SW480 (cell line): ENCODE results near the gene SEC31B.
A peak's percentile ranks its signal among the peaks of the same experiment; 100 is the strongest.

ENCODE experiments used
- DNase-seq: peaks from one replicate; pipeline ENCODE4 v3.0.0-alpha.2; 2016; ENCODE audit warnings: low spot score

Gene SEC31B

DNA sequence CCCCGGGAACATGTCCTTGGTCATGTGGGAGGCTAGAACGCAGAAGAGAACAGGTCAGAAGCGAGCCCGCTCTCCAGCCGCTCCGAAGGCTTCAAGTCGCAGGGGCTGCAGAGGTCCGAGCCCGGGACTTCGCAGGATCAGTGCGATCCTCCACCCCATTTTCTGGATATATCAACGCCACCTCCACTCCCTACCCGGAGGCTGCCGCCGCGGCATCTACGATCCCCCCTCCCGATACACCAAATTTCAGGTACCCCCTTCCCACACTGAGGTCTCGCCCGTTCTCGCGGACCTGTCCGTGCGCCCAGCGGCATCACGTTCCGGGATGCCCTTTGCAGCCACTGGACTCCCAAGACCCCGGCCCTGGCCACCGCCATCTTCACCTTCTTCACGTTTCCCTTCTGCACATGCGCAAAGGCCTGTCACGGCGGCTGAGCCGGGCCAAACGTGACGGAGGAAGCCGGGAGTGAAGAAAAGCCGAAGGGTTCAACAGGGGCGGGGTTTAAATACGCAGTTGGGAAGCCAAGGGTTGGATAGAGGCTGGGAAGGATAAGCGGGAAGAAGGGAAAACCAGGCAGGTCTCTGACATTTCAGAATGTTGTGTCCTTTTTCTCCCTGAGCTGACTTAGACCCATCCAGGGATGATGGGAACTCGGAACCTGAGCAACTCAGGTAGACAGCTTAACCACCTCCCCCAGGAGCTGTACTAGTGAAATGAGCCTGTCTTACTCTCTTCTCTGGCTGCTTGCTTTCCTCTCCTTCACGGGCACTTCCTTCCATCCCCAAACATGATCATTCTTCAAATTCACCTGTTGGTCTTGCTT, 10.0 kb upstream of the SEC31B start, which contains the start of gene NDUFB8:
TSS of gene NDUFB8 (minus strand) at position 397 of the 824 bp plus-strand sequence. CDS start at position 377, 20 bp downstream.
- peak; percentile 33 for DNase-seq

DNA sequence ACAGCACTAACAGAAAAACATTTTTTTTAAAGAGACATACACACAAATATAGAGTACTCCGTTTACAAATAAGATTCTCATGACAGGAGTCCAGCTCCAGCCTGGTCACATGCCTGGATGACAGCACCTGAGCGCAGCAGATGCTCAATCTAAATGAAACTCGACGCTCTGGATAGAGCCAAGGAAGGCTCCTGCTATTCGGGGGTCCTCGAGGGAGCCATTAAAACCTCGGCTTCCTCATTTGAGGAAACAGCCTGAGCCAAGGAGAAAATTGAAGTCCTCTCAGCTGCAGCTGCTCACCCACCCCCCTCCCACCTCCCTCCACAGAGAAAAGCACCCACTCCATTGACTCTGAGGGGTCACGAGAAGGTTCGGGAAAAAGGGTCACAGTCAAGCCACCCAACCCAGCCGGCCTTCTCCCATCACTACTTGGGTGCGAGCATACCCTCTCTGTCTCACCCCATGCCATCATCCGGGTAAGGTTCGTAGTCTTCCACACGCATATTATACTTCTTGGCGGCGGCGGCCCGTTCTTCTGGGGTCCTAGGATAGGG, 9.3 kb upstream of the SEC31B start:
- no peak for DNase-seq

GRCh38 chr10:100528123-100528886, 8.6 kb upstream of the SEC31B start:
- DNase-seq, result no peak

- DNase-seq, result no peak
These were observed 5.0 kb upstream of the SEC31B start for GRCh38 chr10:100524638-100525037.

- no peak for DNase-seq
These were observed 4.5 kb upstream of the SEC31B start for GRCh38 chr10:100524206-100524605.

DNA sequence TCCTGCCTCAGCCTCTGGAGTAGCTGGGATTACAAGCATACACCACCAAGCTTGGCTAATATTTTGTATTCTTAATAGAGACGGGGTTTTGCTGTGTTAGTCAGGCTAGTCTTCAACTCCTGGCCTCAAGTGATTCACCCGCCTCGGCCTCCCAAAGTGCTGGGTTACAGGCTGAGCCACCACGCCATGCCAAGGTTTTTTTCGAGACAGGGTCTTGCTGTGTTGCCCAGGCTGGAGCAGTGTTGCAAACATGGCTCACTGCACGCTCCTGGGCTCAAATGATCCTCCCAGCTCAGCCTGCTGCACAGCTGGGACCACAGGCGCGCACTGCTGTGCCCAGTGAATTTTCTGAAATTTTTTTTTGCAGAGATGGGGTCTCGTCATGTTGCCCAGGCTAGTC, 3.3 kb upstream of the SEC31B start:
- no peak for DNase-seq

DNA sequence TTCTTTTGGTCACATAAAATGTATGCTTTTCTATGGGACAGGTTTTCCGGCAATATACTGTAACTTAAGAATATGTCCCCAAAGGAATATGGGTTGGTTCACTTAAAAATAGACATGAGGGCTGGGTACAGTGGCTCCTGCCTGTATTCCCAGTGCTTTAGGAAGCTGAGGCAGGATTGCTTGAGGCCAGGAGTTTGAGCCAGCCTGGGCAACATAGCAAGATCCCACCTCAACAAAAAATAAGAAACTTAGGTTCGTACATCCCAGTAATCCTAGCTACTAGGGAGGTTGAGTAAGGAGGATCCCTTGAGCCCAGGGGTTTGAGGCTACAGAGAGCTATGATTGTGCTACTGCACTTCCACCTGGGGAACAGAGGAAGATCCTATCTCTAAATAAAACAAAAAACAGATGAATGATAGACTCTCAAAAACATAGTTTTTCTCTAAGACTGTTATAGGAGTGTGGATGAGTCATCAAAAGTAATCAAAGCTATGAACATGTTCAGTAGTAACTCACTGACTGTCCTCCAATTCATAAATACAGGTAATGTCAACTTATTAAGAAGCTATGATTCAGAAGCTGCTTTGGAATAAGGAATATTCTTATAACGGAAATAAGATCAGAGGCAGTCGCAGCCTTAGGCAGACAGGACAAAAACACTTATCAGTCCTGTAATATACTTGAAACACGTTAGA, 2.6 kb upstream of the SEC31B start:
- DNase-seq, result no peak

- DNase-seq, result no peak
These were observed 1.1 kb upstream of the SEC31B start for GRCh38 chr10:100520811-100521210.

GRCh38 chr10:100518761-100519241, 860 bp downstream of the SEC31B start:
- peak; percentile 66 for DNase-seq

DNA sequence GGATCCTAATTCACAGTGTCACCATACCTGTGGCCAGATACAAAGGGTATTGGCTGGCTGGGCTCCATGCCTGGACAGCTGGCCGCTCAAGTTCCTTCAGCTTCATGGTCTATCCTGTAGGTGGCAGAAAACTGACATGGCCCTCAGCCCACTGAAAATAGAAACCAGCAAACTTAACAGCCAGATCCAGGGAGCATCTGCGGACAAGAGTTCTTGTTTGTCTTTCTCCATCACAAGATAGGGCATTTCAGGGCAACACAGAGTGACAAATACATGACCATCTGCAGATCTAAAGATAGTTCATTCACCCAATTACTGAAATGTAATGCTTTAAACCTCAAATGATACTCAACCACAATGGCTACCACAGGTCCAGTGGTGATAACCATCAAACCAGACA, 2.8 kb downstream of the SEC31B start:
- DNase-seq, result peak; percentile 14

GRCh38 chr10:100515612-100516011, 4.0 kb downstream of the SEC31B start:
- DNase-seq, result no peak

DNA sequence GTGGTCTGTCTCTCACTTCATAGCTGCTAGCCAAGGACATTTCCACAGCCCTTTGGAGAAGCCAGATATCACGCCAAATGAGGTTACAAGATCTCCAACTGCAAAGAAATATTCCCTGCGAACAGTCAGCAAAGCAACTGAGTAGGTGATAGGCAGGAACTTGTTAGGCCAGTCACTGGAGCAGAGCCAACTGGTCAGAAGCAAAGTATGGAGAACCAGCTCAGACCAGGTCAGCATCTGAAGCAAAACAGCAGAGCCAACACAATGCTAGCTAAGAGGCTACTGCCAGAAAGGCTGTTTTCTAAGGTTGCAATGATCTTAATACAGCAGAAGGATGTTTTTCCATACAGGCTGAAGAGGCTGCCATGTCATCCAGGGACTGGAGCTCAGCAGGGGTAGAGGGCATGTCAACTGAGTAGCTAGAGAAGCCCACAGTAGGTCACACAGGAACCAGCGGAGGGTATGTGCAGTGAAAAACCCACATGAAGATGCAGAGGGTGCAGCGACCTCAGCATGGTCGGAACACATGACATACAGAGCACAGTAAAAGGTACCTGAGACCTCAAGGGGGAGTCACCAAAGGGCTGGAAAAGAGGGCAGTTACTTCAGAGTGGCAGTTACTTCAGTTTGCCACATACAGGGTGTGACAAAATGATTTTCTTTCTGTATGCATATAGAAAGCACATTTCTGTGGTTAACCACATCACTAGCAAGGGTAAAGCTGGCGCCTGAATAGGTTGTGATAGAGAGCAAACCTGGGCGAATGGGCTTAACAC, 8.9 kb downstream of the SEC31B start:
- DNase-seq, result peak; percentile 95

- no peak for DNase-seq
These were observed 10.3 kb downstream of the SEC31B start for GRCh38 chr10:100509241-100509840.

GRCh38 chr10:100508691-100509150, 10.9 kb downstream of the SEC31B start:
- DNase-seq, result peak; percentile 58

DNA sequence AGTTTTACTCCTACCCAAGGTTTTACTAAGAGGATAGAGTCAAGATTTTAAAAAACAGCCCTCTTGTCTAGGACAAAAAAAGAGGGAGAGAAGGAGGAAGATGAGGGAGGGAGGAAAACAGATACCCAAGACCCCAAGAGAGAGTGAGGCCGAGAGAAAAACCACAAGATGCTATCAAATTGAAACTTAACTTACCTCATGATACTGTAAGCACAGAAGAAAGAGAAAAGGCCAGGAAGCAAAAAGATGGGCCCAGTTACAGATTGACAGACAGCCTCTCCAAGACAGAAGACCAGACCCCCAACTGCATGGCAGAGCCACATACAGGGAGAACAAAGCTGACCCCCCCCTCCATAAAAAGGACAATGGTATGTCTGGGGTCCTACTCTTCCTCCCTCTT, 11.4 kb downstream of the SEC31B start:
- no peak for DNase-seq

- DNase-seq, result no peak
These were observed 12.3 kb downstream of the SEC31B start for GRCh38 chr10:100507357-100507732.

- DNase-seq, result no peak
These were observed 12.9 kb downstream of the SEC31B start for GRCh38 chr10:100506596-100507356.

DNA sequence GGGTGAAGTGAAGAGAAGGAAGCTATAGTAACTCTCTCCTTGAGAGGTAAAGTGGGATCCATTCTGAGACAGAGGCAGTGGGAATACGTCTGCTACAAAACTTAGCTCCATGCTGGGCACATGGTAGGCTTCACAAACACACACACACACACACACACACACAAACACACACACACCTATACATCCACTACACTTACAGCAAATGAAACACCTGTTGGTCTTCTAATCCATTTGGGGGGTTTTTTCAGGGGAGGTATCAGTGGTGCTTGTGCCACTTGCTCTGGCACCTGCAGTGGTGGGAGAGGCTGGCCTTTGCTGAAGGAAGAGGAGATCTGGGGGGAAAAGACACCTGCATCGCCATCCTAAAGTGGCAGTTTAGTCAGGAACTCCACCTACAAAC, 14.5 kb downstream of the SEC31B start:
- no peak for DNase-seq

DNA sequence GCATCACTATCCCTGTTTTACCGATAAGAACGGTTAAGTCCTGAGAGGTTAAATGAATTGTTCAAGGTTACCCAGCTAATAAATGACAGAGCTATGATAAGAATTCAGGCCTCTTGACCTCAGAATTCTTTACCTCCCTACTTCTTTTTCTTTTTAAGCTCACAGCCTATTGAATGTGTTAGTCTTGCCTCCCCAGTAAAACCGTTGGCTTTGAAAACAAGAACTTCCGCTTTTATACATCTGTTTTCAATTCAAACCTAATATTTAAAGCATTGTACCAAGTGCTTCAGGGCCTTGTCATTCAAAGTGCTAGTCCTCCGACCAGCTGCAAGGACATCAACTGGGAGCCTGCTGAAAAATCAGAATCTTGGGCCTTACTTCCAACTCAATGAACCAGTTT, 15.6 kb downstream of the SEC31B start:
- no peak for DNase-seq

DNA sequence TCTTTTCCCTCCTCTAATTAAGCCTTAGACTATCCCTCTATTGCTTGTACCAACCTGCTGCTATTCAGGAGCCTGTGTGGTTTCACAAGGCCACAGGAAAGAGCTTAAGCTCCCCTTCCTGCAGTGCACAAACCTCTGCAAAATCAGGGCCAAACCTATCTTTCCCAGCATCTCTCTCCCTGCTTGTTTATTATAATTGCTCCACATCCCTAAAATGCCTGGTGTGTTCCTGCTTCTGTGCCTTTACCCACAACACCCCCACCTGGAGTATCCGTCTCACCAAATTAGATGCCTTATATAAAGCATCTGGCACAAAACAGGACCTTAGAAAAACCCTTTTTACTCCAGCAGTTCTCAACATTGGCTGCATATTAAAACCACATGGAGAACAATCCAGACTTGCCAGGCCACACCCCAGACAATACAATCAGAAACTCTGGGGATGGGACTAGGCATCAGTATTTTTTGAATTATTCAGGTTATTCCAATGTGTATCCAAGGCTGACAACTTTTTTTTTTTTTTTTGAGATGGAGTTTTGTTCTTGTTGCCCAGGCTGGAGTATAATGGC, 16.7 kb downstream of the SEC31B start:
- DNase-seq, result no peak
